Hematopoietic multipotent progenitor cell treated with erythropoietin and hydrocortisone succinate and interleukin-3 and kit ligand, for 17 days (in vitro differentiated cells): ENCODE data around the gene SLC35F1.

ENCODE experiments used
- DNase-seq: peaks from one replicate; pipeline ENCODE4 v3.0.0-alpha.2; 2015; ENCODE audit warnings: low spot score

The SLC35F1 gene

GRCh38 chr6:118281291-118281690 is 374.2 kb downstream of the SLC35F1 start:
- DNase-seq: no peak

DNA sequence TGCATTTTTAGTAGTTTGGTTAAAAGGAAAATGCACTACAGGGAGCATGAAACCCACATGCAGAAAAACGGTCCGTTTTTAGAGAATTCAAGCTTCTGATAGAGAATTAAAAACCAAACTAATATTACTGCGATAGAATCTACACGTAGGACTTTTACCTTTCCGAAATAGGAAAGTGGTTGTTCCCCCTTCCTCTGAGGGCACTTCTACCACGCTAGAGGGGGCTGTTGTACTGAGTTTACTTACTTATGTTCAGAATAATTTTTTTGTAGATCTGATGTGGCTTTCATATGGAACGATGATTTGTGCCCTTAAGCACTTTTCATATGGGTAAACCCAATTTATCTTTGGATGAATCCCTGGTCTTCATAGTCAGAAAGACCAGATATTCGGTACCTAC is 376.7 kb downstream of the SLC35F1 start:
- DNase-seq: peak; percentile 8

DNA sequence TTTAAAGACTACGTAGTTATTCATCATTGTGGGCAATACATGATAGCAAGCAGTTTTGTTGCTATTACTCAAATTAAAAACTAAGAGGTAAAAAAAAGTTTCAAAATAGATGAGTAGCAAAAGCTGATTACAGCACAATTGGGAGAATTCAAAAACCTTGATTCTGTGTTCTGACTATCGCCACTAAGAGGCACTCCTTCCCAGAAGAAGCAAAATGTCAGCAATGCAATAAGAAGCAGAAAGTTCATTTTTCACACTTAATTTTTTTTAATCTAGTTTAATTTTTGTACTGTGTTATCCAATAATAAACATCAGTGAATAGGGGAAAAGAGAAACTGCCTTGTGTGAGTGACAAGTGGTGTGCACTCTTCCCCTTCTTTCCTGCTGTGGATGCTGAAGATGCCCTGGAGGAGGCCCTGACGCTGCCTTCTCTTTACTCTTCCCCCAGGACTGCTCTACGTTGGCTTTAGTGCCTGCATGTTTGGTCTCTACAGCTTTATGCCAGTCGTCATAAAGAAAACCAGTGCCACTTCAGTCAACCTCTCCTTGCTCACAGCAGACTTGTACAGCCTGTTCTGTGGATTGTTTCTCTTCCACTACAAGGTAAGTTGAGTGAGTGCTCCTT is 377.8 kb downstream of the SLC35F1 start:
- DNase-seq: no peak

DNA sequence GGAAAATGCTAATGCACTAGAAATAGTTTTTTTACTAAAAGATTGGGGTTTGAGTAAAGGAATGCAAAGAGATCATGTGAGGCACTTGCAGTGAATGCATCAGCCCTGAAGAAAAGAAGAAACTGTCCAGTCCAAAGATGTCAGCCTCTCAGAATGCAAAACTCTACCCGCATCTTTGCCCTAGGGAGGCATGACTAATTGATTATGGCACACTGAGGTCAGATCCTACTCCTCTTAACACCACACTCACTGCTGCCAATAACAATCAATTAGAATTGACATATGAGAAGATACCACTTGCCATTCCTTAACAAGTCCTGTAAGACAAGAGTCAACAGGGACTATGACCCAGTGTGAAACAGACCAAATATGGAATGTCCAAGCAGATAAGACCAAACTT is 378.7 kb downstream of the SLC35F1 start:
- DNase-seq: no peak

GRCh38 chr6:118288355-118289124 is 381.5 kb downstream of the SLC35F1 start:
- no peak for DNase-seq

DNA sequence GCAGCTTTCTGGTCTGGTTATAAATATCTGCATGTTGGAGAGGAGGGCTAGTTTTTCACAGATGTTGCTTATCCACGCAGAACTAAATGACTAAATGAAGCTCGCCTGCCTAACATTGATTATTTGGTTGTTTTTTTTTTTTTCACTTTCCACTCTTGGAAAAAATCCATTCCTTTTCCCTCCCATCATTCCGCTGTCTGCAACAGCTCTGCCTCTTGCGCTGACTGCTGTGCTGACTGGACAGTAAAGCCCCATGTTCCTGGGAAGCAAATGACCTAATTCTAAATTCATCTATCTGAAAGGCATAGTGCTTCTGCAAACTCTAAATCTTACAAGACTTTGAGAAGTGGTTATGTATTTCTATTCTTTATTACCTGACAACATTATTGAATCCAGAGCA is 385.5 kb downstream of the SLC35F1 start:
- DNase-seq: no peak

- no peak for DNase-seq
Measured at GRCh38 chr6:118294906-118295305, 387.8 kb downstream of the SLC35F1 start.

- no peak for DNase-seq
Measured at GRCh38 chr6:118295336-118295735, 388.3 kb downstream of the SLC35F1 start.

GRCh38 chr6:118296129-118296901 is 389.3 kb downstream of the SLC35F1 start:
- no peak for DNase-seq

DNA sequence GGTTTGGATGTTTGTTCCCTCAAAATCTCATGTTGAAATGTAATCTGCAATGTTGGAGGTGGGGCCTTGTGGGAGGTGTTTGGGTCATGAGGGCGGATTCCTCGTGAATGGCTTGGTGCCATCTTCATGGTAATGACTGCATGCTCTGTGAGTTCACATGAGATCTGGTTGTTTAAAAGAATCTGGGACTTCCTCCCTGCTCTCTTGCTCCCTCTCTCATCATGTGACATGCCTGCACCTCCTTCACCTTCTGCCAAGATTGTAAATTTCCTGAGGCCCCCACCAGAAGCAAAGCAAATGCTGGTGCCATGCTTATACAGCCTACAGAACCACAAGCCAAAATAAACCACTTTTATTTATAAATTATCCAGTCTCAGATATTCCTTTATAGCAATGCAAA is 390.8 kb downstream of the SLC35F1 start:
- DNase-seq: no peak

DNA sequence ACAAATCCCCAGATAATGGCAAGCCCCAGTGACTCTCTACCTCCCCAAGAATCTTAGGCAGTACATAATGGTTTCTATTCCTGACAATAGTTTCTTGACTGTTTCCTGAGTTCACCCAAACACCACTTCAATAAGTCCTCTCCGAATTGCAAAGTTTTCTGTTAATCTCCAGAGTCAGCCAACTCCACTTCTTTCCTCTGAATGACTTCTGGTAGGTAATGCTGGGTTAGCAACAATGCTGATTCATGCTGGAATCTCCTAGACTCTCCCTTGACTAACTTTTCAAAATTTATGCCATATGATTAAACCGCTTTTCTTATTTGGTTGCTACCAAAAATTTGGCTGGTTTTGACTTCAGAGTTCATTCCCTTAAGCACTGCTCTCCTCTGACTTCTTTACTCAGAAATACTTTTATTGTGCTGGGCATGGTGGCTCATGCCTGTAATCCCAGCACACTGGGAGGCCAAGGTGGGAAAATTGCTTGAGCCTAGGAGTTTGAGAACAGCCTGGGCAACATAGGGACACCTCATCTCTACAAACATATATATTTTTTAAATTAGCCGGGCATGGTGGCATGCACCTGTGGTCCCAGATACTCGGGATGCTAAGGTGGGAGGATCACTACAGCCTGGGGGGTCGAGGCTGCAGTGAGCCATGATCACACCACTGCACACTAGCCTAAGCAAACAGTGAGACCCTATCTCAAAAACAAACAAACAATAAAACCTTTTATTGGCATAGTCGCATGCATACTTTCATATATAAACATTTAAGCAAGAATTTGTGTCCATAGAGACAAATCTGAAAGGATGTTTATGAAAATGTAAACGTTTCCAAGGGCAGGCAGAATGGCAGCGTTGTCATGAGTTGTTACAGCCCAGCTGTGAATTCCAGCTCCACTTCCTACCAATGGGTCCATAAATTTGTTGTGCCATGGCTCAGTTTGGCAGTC is 391.7 kb downstream of the SLC35F1 start:
- no peak for DNase-seq

DNA sequence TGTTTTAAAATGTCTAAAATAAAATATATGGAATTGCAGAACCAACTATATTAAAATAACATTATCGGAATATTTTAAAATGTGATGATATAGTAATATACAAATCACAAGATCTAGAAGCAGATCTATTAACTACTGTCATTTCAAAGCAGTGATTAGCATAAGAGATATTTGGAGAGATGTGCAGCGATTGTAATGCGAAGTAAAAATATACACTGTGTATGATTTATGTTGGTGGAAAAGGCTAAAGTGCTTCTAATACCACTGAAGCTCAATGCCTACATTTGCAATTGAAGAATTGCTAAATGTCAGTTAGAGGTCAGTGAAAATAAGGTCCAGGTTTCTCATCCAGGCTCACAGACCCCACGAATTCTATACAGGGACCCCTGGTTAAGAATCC is 392.4 kb downstream of the SLC35F1 start:
- DNase-seq: no peak

DNA sequence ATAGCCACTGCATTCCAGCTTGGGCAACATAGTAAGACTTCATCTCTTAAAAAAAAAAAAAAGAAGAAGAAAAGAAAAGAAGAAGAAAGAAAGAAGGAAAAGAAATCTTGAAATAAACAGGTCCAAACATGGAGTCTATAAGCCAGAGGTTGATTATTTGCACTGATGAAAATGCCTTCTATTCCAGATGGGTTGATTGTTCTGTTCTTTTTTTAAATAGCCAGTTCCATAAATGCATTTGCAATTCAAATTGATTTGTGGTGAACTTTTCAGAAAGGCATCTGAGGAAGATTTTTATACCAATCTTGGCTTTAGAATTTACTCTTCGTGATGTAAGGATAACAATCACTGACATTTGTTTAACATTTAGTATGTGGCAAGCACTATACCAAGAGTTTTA is 397.3 kb downstream of the SLC35F1 start:
- DNase-seq: no peak

DNA sequence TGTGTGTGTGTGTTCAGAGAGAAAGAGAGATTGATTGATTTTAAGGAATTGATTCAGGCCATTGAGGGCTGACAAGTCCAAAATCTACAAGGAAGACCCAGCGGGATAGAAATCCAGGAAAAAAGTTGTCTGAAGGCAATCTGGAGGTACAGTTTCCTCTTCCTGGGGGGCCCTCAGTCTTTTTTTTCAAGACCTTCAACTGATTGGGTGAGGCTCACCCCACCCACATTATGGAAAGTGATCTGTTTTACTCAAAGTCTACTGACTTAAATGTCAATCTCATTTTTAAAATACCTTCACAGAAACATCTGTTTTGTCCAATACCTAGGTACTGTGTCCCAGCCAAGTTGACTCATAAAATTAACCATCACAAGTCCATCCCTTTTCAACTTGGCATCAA is 398.0 kb downstream of the SLC35F1 start:
- no peak for DNase-seq

DNA sequence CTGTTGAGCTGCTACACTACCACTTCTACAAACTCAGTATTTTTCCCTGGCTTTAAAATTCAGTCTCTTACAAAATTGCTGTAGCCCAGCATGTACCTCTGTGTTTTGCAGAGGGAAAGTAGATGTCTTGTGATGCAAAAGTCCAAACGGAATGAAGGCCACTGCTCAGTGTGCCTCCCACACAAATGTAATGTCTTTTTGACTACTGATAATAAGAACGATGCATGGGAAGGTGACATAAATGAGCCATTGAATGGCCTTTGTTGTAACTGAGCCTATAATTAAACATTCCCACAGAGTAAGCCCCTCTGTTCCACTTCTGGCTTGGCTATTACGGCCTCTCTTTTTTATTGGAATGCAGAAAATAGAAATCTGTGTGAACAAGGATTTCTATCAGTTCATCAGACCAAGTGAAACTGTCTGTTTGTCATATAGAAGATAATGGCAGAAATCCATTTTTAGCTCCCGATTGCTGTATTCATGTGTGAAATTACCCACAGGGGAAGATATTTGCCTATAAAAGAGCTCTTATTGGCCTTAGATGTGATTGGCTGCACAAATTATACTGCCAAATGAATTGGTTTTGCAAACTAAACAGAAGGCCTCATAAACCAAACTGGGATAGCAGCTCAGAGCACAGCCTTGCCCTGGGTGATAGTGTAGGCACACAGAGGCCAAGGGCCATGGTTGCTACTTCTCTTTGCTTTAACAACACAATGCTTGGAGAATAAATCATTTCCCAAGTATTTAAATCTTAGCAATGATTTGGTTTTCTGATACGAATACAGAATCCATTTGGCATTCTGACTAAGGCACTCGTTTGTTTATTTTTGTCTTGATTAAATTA is 399.6 kb downstream of the SLC35F1 start:
- no peak for DNase-seq

- no peak for DNase-seq
Measured at GRCh38 chr6:118307581-118307980, 400.5 kb downstream of the SLC35F1 start.

DNA sequence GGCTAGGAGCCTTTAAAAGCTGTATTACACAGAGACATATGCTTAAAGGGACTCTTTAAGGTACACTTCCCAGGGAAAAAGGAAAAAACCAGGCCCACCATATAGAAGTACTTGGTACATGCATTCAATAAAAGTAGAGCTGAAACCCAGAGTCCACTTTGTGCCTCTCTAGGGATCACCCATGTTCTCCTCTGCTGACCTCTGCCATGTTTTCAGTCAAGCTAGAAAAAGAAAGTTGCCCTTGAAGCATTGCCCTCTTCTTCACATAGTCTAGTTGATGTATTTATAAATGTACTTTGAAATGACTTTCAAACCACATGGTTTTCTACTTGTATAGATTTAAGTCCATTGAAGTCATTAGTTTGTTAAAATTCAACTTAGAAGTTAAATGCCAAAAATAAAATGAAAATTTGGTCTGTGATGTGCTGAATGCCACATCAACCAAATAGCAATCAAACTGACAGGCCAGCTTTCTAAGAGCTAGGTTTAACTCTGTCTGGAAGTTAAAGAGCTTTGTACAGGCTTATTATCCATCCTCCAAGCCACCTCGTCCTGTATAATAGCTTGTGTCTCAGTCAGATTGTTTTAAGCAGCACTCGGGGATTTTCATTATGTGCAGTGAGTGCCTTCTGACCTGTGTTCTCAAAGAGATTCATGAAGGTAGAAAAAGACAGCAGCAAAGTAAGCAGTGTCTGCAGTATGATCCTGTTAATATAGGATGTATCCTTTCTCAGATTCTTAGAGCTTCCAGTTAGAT is 402.5 kb downstream of the SLC35F1 start:
- DNase-seq: no peak

DNA sequence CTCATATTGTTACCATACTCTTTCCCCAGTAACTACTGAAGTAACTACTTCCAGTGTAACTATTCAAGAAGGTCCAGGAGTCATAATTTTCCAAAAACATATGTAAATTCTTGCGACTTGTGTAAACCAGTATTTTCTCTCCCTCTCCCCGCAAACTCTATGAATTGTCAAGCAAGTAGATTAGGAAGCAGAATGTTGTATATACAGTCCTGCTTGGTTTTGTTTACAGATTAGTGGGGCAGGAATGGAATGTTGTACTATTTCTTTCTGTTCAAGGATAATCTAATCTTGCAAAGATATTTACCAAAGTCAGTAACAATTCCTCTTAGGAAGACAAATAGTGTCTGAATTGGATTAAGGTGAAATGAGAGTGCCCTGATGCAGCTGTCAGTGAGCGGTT is 406.1 kb downstream of the SLC35F1 start:
- no peak for DNase-seq

GRCh38 chr6:118313762-118314161 is 406.7 kb downstream of the SLC35F1 start:
- DNase-seq: no peak

- no peak for DNase-seq
Measured at GRCh38 chr6:118316796-118317384, 409.8 kb downstream of the SLC35F1 start.
